Testis (tissue), 3 donors: ENCODE data around the gene GALC. TPM values are rescaled to one million over a fixed set of nuclear protein-coding genes. Genes with fewer than 3 reads are reported as not detected.
A peak's percentile ranks its signal among the peaks of the same experiment; 100 is the strongest.

ENCODE experiments used
- DNase-seq: peaks from one replicate; pipeline ENCODE4 v3.0.0-alpha.2; 2019
- H3K27ac ChIP-seq, 2 donors: fragments of 200-600 bp; sonication (generic); one replicate each; pipeline ENCODE4 v1.5.1; 2019
- H3K27me3 ChIP-seq: fragments of 200-600 bp; sonication (generic); one replicate; pipeline ENCODE4 v1.5.1; 2019
- H3K36me3 ChIP-seq: fragments of 200-600 bp; sonication (generic); one replicate; pipeline ENCODE4 v1.5.1; 2017; ENCODE audit warnings: low read depth; ENCODE audit errors: missing control alignments
- H3K4me1 ChIP-seq: fragments of 200-600 bp; sonication (generic); one replicate; pipeline ENCODE4 v1.5.1; 2019
- H3K4me3 ChIP-seq, 2 donors: fragments of 200-600 bp; sonication (generic); one replicate each; pipeline ENCODE4 v1.5.1; 2017 to 2019
- H3K9me3 ChIP-seq: fragments of 200-600 bp; sonication (generic); one replicate; pipeline ENCODE4 v1.5.1; 2017
- POLR2A ChIP-seq: fragments of 450-650 bp; IDR thresholded peaks from one replicate; pipeline ENCODE4 v1.6.1; 2017; ENCODE audit warnings: antibody characterized with exemption, mild to moderate bottlenecking, moderate library complexity
- WGBS, 2 donors: methylation state at CpG; one replicate each; pipeline ENCODE4 v1.1.5; 2018; 5-methylcytosine and 5-hydroxymethylcytosine counted together
- intact Hi-C: fragments of 100-400 bp; cut with DNase I; formaldehyde crosslinking; loops from one replicate; pipeline ENCODE4 v1.15.1; 2023; ENCODE audit warnings: low total_unique reads
- polyA plus RNA-seq: library from polyadenylated mRNA; stranded (reverse); fragments of 350-450 nt; fragmentation: Illumina TruSeq; extraction: RNeasy Lipid Tissue Mini Kit (QIAGEN cat#74804); gene quantifications from one replicate; pipeline ENCODE4 v1.2.3, GENCODE V29; 2014; ENCODE audit warnings: low read depth, low replicate concordance; ENCODE audit not compliant: insufficient read depth
- total RNA-seq, 2 donors: library from RNA; depleted of rRNA; stranded (reverse); fragments of >200 nt; gene quantifications; one replicate each; pipeline ENCODE4 v1.2.3, GENCODE V29; 2016
- TF ChIP-seq, protein P1 (sequence below), 3 experiments: fragments of 450-650 bp in 2 of 3; fragments of 200-600 bp in 1 of 3; sonication (generic) in 1 of 3; IDR thresholded peaks; one replicate each; pipeline ENCODE4 v1.5.1; 2016 to 2019; ENCODE audit warnings: antibody characterized with exemption in 3 of 3, mild to moderate bottlenecking in 2 of 3, moderate library complexity in 1 of 3

GALC gene
- total and polyA plus RNA-seq, 3 donors from 2014 or later: 50.7 to 100 (median 79.6) TPM

GRCh38 chr14:88017535-88017934, 24.6 kb upstream of the GALC start:
- H3K9me3 ChIP-seq: no peaks in the 10 kb centered on the region
- no peaks in the 10 kb centered on the region for H3K4me1 ChIP-seq
- no peak overlapping the region for H3K27ac ChIP-seq
- no peak overlapping the region for H3K4me3 ChIP-seq
- WGBS, 2 donors: 89 to 96% methylated on average over 2 of the region's 2 CpGs
- TF ChIP-seq, protein P1, sequence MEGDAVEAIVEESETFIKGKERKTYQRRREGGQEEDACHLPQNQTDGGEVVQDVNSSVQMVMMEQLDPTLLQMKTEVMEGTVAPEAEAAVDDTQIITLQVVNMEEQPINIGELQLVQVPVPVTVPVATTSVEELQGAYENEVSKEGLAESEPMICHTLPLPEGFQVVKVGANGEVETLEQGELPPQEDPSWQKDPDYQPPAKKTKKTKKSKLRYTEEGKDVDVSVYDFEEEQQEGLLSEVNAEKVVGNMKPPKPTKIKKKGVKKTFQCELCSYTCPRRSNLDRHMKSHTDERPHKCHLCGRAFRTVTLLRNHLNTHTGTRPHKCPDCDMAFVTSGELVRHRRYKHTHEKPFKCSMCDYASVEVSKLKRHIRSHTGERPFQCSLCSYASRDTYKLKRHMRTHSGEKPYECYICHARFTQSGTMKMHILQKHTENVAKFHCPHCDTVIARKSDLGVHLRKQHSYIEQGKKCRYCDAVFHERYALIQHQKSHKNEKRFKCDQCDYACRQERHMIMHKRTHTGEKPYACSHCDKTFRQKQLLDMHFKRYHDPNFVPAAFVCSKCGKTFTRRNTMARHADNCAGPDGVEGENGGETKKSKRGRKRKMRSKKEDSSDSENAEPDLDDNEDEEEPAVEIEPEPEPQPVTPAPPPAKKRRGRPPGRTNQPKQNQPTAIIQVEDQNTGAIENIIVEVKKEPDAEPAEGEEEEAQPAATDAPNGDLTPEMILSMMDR (IDR thresholded peaks at IDR 0.05): no peak
- TF ChIP-seq POLR2A: no peak
- H3K27me3 ChIP-seq: no peaks in the 10 kb centered on the region
- intact Hi-C loops: no loop called here
- no peak for DNase-seq
- H3K36me3 ChIP-seq: no peaks in the 10 kb centered on the region

GRCh38 chr14:88016768-88017167, 23.8 kb upstream of the GALC start:
- intact Hi-C loops: no loop called here
- Histone ChIP-seq H3K27ac (no peak overlapping the region), H3K36me3 (no peaks in the 10 kb centered on the region), H3K9me3 (no peaks in the 10 kb centered on the region), H3K4me1 (no peaks in the 10 kb centered on the region), H3K4me3 (no peak overlapping the region), H3K27me3 (no peaks in the 10 kb centered on the region)
- no peak for DNase-seq
- WGBS, 2 donors: 90 to 95% methylated on average over 2 of the region's 2 CpGs
- no peak for TF ChIP-seq POLR2A
- TF ChIP-seq, protein P1 (IDR thresholded peaks at IDR 0.05): no peak

DNA sequence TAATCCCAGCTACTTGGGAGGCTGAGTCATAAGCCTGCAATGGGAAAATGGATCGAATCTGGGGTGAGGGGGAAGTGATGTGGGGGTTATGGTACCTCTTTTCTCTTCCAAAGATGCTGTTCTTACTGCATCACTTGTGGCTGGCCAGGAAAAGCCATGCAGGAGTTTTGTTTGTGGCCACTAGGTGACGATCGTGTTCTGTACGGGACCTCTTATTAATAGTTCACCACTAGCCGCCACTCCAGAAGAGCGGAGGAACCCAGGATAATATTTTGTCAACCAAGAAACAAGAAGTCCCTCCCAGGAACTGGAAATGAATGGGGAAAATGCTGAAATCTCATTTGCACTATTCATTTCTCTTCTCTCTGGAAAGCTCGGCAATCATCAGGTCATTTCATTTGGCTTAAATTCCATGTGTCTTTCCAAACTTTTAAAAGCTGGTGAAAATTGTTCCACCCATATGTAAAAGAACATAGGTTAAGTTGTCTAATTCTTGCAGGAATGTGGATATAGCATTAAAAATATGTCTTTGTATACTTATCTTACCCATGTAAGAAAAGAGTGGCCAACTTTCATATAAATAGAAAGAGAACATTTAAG, 20.9 kb upstream of the GALC start:
- peak; percentile 87 for DNase-seq
- WGBS, 2 donors: 18 to 19% methylated on average over 7 of the region's 7 CpGs
- TF ChIP-seq, protein P1 (IDR thresholded peaks at IDR 0.05): peak; percentile 85 to 97 (median 88)
- no peak for TF ChIP-seq POLR2A
- Histone ChIP-seq H3K27ac (no peak overlapping the region), H3K4me1 (no peaks in the 10 kb centered on the region), H3K36me3 (no peaks in the 10 kb centered on the region), H3K9me3 (no peaks in the 10 kb centered on the region), H3K27me3 (no peaks in the 10 kb centered on the region), H3K4me3 (no peak overlapping the region)
- intact Hi-C loops: no loop called here

GRCh38 chr14:88012495-88012894, 19.5 kb upstream of the GALC start:
- no peaks in the 10 kb centered on the region for H3K27me3 ChIP-seq
- WGBS, 2 donors: 88 to 90% methylated on average over 5 of the region's 5 CpGs
- intact Hi-C loops: no loop called here
- TF ChIP-seq, protein P1 (IDR thresholded peaks at IDR 0.05): no peak
- no peak for TF ChIP-seq POLR2A
- H3K9me3 ChIP-seq: no peaks in the 10 kb centered on the region
- H3K4me3 ChIP-seq: no peak overlapping the region
- H3K27ac ChIP-seq: no peak overlapping the region
- no peaks in the 10 kb centered on the region for H3K4me1 ChIP-seq
- no peak for DNase-seq
- no peaks in the 10 kb centered on the region for H3K36me3 ChIP-seq

GRCh38 chr14:88010331-88010730, 17.3 kb upstream of the GALC start:
- Histone ChIP-seq H3K36me3 (no peaks in the 10 kb centered on the region), H3K27ac (no peak overlapping the region), H3K4me1 (no peaks in the 10 kb centered on the region), H3K9me3 (no peaks in the 10 kb centered on the region), H3K4me3 (no peak overlapping the region), H3K27me3 (no peaks in the 10 kb centered on the region)
- intact Hi-C loops: no loop called here
- no peak for TF ChIP-seq POLR2A
- TF ChIP-seq, protein P1 (IDR thresholded peaks at IDR 0.05): no peak
- no peak for DNase-seq
- 80 to 86% methylated on average over 2 of the region's 2 CpGs for WGBS, 2 donors
